CD4-positive, alpha-beta T cell treated with Interleukin-17A for 4 hours (primary cell): ENCODE measurements around the gene QSER1.
A peak's percentile ranks its signal among the peaks of the same experiment; 100 is the strongest.
"Not testable (repeated sequence)": the region's sequence is repeated elsewhere in the genome, so short reads cannot be mapped to it uniquely, and the experiment has no call there.

Experiments used
- DNase-seq: peaks from one replicate; pipeline ENCODE4 v3.0.0-alpha.2; 2020; ENCODE audit warnings: mixed read lengths

QSER1 gene

GRCh38 chr11:32891657-32892354 lies 805 bp upstream of the QSER1 start:
- DNase-seq, result no peak

GRCh38 chr11:32893093-32893342 lies 407 bp downstream of the QSER1 start:
- DNase-seq, result no peak

GRCh38 chr11:32893343-32894148 lies 935 bp downstream of the QSER1 start:
- peak; percentile 31 for DNase-seq

GRCh38 chr11:32894149-32894827 lies 1.7 kb downstream of the QSER1 start:
- DNase-seq, result peak; percentile 15

GRCh38 chr11:32894921-32895320 lies 2.3 kb downstream of the QSER1 start:
- no peak for DNase-seq

GRCh38 chr11:32895471-32895870 lies 2.9 kb downstream of the QSER1 start:
- no peak for DNase-seq

- DNase-seq, result no peak
Observed at GRCh38 chr11:32897103-32897502, 4.5 kb downstream of the QSER1 start.

GRCh38 chr11:32899438-32899837 lies 6.8 kb downstream of the QSER1 start:
- DNase-seq, result no peak

- DNase-seq, result no peak
Observed at GRCh38 chr11:32902089-32902665, 9.6 kb downstream of the QSER1 start.

- DNase-seq, result no peak
Observed at GRCh38 chr11:32905028-32905667, 12.5 kb downstream of the QSER1 start.

- DNase-seq, result no peak
Observed at GRCh38 chr11:32908619-32909018, 16.0 kb downstream of the QSER1 start.

GRCh38 chr11:32911413-32911812 lies 18.8 kb downstream of the QSER1 start:
- no peak for DNase-seq

GRCh38 chr11:32913445-32913844 lies 20.8 kb downstream of the QSER1 start:
- no peak for DNase-seq

GRCh38 chr11:32916361-32916760 lies 23.8 kb downstream of the QSER1 start:
- no peak for DNase-seq

- DNase-seq, result no peak
Observed at GRCh38 chr11:32916994-32917393, 24.4 kb downstream of the QSER1 start.

- no peak for DNase-seq
Observed at GRCh38 chr11:32918427-32918826, 25.8 kb downstream of the QSER1 start.

- DNase-seq, result no peak
Observed at GRCh38 chr11:32919338-32919737, 26.7 kb downstream of the QSER1 start.

- DNase-seq, result no peak
Observed at GRCh38 chr11:32920570-32920969, 28.0 kb downstream of the QSER1 start.

- no peak for DNase-seq
Observed at GRCh38 chr11:32921204-32921603, 28.6 kb downstream of the QSER1 start.

- no peak for DNase-seq
Observed at GRCh38 chr11:32931606-32932005, 39.0 kb downstream of the QSER1 start.

GRCh38 chr11:32932196-32932595 lies 39.6 kb downstream of the QSER1 start:
- DNase-seq, result no peak

- no peak for DNase-seq
Observed at GRCh38 chr11:32935462-32936029, 42.9 kb downstream of the QSER1 start.

GRCh38 chr11:32936178-32936577 lies 43.6 kb downstream of the QSER1 start:
- not testable (repeated sequence) for DNase-seq
